ENCODE data around the gene FOSL2.

Gene FOSL2

DNA sequence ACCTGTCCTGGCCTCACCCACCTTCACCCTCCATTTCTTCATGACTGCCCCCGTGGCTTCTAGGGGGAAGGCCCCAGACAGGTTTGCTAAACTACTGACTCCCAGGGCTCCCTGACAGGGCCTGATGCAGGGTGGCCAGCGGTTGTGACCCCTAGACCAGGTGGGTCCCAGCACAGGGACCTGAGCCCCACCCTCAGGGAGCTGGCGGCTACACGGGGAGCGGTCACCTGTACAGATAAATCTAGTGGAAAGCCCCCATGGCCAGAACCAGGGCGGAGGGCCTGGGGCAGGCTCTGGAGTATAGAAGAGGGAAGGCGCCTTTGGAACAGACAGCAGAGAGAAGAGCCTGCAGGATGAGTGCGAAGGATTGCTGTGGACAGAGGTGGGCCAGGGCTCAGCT is 60.7 kb downstream of the FOSL2 start:
- no peak for DNase-seq

DNA sequence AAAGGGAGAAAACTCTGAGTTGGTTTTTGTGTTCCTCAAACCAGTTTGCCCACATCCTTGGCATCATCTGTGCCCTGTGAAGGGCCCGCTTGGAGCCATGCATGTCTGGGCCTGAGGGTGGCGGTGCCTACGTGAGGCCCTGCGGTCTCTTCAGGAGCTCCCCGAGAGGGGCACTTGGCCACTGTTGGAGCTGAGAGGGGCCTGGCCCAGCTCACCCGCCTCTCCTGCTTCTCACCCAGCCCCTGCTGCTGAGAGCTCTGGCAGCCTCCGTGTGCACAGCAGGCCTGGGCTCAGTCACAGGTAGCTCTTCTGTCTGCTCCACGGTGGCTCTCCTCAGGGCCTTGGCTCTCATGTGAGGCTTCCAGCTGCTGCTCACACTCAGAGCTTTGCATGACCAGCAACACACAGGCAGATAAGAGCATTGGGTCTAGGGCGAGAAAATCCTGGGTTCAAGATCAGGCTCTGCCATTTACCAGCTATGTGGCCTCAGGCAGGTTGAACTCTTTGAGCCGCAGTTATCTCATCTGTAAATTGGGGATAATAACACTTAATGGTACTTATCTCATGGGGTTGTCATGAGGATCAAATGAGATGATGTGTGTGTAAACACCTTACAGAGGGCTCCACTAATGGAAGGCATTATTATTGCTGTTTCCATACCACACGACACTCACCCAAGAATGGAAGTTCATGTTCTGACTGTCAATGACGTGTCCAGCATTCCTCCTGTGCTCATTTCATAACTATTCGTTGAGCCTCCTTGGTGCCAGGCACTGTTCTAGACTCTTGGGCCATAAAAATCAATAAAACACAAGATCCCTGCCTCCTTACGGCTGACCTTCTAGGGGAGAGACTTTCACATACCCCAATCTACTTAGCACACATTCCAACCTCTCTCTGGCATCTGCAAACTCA is 61.6 kb downstream of the FOSL2 start:
- no peak for DNase-seq

DNA sequence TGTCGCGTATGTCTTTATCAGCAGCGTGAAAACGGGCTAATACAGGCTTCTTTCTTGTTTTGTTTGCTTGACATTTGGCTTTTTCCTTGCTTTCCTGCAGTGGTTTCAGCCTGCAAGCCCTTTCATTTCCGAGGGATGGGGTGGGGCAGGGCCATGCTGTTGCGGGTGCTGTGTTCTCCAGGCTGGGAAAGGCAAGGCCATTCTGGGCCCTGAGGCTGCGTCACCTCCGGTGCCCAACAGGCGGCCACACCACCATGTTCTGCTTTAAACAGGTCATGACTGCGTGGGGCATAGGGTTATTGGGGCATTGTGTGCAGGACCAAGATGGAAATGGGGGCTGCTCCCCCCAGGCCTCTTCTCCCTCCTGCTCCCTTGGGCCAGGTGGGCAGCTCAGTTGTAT is 64.6 kb downstream of the FOSL2 start:
- no peak for DNase-seq

DNA sequence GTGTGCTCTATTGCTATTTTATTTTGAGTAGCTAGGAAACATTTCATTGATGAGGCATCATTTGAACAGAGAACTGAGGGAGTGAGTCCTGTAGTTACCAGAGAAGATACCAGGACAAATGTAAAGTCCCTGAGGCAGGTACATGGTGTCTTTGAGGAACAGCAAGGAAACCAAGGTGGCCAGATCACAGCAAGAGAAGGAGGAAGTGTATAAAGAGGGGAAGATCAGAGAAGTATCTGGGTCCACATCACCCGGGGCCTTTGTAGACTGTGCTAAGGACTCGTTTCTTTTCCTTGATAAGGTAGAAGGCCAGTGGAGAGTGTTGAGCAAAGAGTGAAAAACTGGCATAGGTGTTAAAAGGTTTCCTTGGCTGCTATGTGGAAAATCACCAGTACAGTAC is 68.4 kb downstream of the FOSL2 start:
- DNase-seq: no peak

DNA sequence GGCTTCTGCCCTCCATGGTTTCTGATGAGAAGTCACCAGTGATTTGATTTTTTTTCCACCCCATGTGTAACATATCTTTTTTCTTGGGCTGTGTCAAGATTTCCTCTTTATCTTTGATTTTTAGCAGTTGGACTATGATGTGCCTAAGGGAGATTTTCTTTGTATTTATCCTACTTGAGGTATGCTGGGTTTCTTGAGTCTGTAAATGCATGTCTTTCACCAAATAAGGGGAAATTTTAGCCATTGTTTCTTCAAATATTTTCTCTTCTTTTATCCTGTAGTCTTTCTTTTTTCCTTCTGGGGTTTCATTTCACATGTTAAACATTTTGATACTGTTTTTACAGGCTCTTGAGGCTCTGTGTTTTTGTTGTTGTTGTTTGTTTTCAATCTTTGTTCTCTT is 69.5 kb downstream of the FOSL2 start:
- no peak for DNase-seq

DNA sequence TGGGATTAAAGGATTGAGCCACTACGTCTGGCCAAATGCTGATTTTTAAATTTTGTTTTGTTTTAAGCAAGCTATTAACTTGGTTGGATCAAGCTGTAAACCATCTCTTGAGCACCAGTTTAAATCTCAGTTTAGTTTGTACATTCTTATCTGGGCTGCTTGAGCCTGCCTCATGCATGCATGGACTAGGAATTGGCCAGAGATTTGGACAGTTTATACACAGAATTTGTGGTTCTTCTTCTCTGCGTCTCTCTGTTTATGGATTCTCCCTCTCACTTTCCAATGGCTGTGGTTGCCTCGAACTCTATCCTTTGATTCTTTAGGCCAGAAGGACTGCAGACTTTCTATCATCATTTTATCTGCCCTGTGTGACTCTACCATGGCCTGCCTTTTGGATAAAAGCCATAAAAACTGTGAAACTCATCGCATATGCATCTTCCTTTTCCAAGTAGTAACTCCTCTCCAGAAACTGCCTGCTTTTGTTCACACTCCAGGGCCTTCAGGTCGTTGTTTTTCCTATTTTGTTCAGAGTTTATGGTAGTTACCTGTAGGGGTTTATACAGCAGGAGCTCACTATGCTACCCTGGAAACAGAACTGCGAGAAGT is 70.7 kb downstream of the FOSL2 start:
- no peak for DNase-seq

DNA sequence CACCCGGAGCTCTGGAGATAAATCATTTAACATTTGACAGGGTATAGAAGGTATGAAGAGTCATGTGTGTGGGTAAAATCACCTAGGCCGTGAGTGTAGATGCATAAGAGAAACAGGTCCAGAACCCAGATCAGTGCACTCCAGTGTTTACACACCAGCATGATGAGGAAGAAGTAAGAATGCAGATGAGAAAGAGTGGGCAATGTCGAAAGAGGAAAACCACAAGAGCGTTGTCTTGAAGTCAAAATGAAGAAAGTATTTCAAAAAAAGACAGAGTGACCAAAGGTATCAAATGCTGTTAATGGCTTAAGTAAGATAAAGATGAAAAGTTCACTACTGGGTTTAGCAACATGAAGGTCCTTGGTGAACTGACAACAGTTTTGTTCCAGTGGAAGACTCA is 71.2 kb downstream of the FOSL2 start:
- no peak for DNase-seq

DNA sequence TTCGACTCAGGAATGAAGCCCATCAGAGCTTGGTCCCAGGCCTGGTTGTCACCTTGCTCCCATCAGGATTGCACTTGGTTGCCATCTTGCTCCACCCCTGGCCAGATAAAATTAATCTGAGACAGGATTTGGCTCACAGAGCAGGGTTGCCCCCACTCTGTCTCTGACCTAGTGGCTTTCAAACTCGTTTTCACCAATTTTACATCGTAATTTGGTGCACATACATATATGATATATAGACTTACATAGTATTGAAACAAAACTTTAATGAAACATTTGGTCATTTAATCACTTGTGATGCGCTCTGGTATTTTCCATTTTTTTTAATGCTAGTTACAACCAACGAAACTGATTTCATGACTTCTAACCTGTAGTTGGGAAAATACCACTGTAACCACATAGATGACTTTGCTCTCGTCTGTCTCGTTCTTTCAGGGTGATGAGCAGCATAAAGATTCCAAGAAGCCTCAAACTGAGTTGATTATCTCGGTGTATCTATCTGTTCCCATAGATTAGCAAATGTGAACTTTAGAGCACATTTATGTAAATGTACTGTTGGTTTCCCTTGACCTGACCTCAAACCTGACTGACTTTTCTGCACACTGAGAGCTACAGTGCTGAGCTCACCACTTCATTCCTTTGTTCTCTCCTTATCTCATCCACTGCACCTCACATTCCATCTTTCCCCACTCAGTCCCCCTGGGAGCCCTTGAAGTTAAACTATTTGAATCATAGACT is 72.7 kb downstream of the FOSL2 start:
- no peak for DNase-seq

Data from stimulated activated CD4-positive, alpha-beta T cell treated with anti-CD3 and anti-CD28 coated beads, Interleukin-4, amount 100 ng/mL, for 4 hours (primary cell).